ENCODE measurements around the gene CAMSAP2. TPM values are rescaled to one million over a fixed set of nuclear protein-coding genes. Genes with fewer than 3 reads are reported as not detected.

The CAMSAP2 gene
- total and polyA plus RNA-seq, 10 of the 15 experiments (the other 5 are each of a cell fraction or from before 2014, with no cell fraction given), result 3.9 to 19.8 (median 8.0) TPM

DNA sequence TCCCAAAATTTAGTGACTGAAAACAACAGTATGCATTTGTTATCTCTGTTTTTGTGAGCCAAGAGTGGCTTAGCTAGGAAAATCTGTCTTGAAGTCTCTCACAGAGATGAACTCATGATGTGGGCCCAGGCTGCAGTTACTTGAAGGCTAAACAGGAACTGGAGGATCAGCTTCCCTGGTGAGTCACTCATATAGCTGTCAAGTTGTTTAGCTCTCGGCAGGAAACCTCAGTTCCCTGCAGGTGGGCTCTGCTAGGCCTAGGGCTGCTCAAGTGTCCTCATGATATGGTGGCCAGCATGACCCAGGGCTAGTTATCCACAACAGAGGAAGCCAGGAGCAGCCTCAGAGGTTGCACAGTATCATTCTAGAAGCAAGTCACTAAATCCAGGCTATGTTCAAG, 38.8 kb upstream of the CAMSAP2 start (continued):
- TF ChIP-seq, protein P1, sequence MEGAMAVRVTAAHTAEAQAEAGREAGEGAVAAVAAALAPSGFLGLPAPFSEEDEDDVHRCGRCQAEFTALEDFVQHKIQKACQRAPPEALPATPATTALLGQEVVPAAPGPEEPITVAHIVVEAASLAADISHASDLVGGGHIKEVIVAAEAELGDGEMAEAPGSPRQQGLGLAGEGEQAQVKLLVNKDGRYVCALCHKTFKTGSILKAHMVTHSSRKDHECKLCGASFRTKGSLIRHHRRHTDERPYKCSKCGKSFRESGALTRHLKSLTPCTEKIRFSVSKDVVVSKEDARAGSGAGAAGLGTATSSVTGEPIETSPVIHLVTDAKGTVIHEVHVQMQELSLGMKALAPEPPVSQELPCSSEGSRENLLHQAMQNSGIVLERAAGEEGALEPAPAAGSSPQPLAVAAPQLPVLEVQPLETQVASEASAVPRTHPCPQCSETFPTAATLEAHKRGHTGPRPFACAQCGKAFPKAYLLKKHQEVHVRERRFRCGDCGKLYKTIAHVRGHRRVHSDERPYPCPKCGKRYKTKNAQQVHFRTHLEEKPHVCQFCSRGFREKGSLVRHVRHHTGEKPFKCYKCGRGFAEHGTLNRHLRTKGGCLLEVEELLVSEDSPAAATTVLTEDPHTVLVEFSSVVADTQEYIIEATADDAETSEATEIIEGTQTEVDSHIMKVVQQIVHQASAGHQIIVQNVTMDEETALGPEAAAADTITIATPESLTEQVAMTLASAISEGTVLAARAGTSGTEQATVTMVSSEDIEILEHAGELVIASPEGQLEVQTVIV (IDR thresholded peaks at IDR 0.05; ENCODE audit: borderline replicate concordance, partially characterized antibody), result no peak
- TF ChIP-seq TCF3 (IDR thresholded peaks at IDR 0.05; ENCODE audit: borderline replicate concordance, insufficient read depth, low read depth, low read length), result no peak
- TF ChIP-seq SUPT20H (IDR thresholded peaks at IDR 0.05; ENCODE audit: borderline replicate concordance, control insufficient read depth, low read depth, low read length), result no peak
- TF ChIP-seq RUNX3 (IDR thresholded peaks at IDR 0.05; ENCODE audit: low read length), result no peak
- TF ChIP-seq RAD21 (IDR thresholded peaks at IDR 0.05; ENCODE audit: insufficient read depth, low read depth, low read length), result no peak
- TF ChIP-seq USF2 (IDR thresholded peaks at IDR 0.05; ENCODE audit: borderline replicate concordance, low read depth, low read length), result no peak
- TF ChIP-seq NFIC (IDR thresholded peaks at IDR 0.05; ENCODE audit: low read depth, low read length), result no peak
- TF ChIP-seq PRDM15 (CRISPR knock-in tag; IDR thresholded peaks at IDR 0.05), result no peak

All from GM12878 (cell line).